Activated T-cell treated with anti-CD3 and anti-CD28 coated beads, Interleukin-2, amount 50 U/mL, for 4 hours (primary cell): ENCODE data around the gene GRB2. TPM values are rescaled to one million over a fixed set of nuclear protein-coding genes. Genes with fewer than 3 reads are reported as not detected.

Experiments
- ATAC-seq, 2 donors: fragments of 200-7000 bp; cut with Tn5 transposase; one replicate each; pipeline ENCODE4 v1.10.0; 2021
- DNase-seq: peaks from one replicate; pipeline ENCODE4 v3.0.0-alpha.2; 2020
- H3K27me3 Mint-ChIP-seq: one replicate; pipeline ENCODE4 v1.8.0; 2021; ENCODE audit warnings: low read depth, mixed read lengths
- H3K36me3 Mint-ChIP-seq: one replicate; pipeline ENCODE4 v1.8.0; 2022; ENCODE audit warnings: mixed read lengths; ENCODE audit not compliant: insufficient read depth
- H3K4me1 Mint-ChIP-seq: one replicate; pipeline ENCODE4 v1.8.0; 2021; ENCODE audit warnings: low read depth, mixed read lengths
- H3K4me3 Mint-ChIP-seq: one replicate; pipeline ENCODE4 v1.8.0; 2021; ENCODE audit warnings: mild to moderate bottlenecking, moderate library complexity, mixed read lengths
- H3K9me3 Mint-ChIP-seq: one replicate; pipeline ENCODE4 v1.8.0; 2021; ENCODE audit warnings: mixed read lengths
- total RNA-seq, 3 donors: library from RNA; stranded (reverse); gene quantifications; one replicate each; pipeline ENCODE4 v1.2.1, GENCODE V29; 2021

The GRB2 gene
- total RNA-seq, 3 donors from 2014 or later: 186 to 210 (median 207) TPM

DNA sequence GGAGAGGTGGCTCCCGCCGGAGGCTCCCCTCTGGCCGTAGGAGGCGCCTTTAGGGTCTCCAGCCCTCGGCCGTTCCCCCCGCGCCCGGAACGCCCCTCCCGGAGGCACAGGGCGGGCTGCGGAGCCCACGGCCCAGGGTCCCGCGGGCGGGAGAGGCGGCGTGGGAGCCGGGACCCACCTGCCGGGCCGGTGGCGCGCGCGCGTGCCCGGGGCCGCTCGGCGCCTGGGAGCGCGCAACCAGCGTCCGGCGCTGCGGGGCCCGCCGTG is 134.6 kb downstream of the GRB2 start, which contains the start of gene MIF4GD:
Gene MIF4GD (minus strand): TSS at position 266 of the 267 bp plus-strand sequence. CDS start 1,036 bp downstream, outside the sequence.
- H3K36me3 Mint-ChIP-seq: peaks cover 19% of the 10 kb centered on the region
- no peaks in the 10 kb centered on the region for H3K9me3 Mint-ChIP-seq
- H3K4me3 Mint-ChIP-seq: peak within 1 kb of the TSS; percentile 88
- no peaks in the 10 kb centered on the region for H3K27me3 Mint-ChIP-seq
- ATAC-seq (peak in 1 of 2 donors; percentile 24), DNase-seq (no peak)
- H3K4me1 Mint-ChIP-seq: peaks cover 33% of the 10 kb centered on the region

DNA sequence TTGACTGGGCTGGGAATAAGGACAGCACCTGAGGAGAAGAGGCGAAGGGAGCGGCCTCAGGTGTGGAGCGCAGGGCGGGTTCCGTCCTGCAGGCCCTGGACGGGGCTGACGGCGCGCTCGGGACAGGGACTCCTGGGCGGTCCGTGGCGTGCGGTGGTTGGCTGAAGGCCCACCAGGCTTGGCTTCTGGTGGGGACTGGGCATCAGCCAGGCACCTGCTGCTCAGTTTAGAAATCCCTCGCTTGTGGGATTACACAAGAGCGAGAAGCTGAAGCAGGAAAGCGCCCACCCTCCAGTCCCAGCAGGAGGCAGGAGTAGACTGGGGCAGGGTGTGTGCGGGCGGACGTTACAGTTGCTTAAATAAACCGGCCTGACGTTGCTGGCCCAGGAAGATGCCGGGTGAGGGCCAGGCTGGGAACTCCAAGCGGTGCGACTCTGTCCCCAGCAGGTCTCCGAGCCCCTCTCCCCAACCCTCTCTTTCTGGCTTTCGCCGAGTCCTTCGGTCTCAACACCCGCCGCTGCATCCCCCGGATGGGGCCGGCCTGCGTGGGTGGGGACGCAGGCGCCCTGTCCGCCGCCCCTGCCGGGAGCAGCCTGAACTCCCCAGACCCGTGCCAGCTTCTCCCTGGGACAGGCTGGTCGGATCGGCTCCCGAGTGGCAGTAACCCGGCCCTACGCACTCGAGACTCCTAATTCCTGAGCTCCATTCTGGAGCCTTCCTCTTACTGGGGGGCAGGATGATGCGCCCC is 135.1 kb downstream of the GRB2 start:
- peaks cover 33% of the 10 kb centered on the region for H3K4me1 Mint-ChIP-seq
- peak; percentile 30 for DNase-seq
- peak; percentile 28 to 44 for ATAC-seq
- no peaks in the 10 kb centered on the region for H3K27me3 Mint-ChIP-seq
- H3K36me3 Mint-ChIP-seq: peaks cover 17% of the 10 kb centered on the region
- H3K9me3 Mint-ChIP-seq: no peaks in the 10 kb centered on the region
- H3K4me3 Mint-ChIP-seq: peak overlapping the region; percentile 85

DNA sequence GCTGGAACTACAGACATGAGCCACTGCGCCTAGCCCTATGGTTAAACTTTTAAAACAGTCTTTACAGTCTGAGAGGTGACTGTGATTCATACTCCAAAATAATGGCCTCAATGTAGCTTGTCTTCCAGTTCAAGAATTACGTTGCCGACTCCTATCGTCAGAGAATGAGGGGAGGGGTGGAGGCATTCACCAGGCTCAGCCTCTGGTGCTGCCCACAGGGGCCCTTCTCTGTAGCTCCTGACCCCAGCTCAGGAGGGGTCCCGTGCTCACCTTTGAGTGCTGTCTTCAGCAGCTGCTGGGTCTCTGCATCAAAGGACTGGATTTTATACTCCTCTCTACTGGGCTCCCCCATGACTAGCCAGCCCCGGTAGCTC is 135.6 kb downstream of the GRB2 start:
- Mint-ChIP-seq H3K27me3 (no peaks in the 10 kb centered on the region), H3K36me3 (peaks cover 14% of the 10 kb centered on the region), H3K4me1 (peaks cover 31% of the 10 kb centered on the region), H3K4me3 (peak overlapping the region; percentile 85), H3K9me3 (no peaks in the 10 kb centered on the region)
- DNase-seq: no peak
- ATAC-seq: no peak

Other genes starting within 250 kb of the GRB2 start
- 100 to 1,000 TPM; 594 to 609 (median 599) TPM for gene SUMO2, start 222.7 kb downstream of the GRB2 start, total RNA-seq
- gene NUP85, start 200.0 kb downstream of the GRB2 start, total RNA-seq: 100 to 1,000 TPM; 115 to 137 (median 125) TPM
- gene GGA3, start 144.1 kb downstream of the GRB2 start, total RNA-seq: 10 to 100 TPM; 64.2 to 80.5 (median 71.2) TPM
- gene MRPS7, start 143.8 kb downstream of the GRB2 start, total RNA-seq: 100 to 1,000 TPM; 131 to 167 (median 160) TPM
- 10 to 100 TPM; 35.4 to 39.8 (median 38.4) TPM for gene MIF4GD, start 134.4 kb downstream of the GRB2 start, total RNA-seq
- gene SLC25A19, start 116.2 kb downstream of the GRB2 start, total RNA-seq: 100 to 1,000 TPM; 111 to 140 (median 134) TPM
- 10 to 100 TPM; 44.0 to 49.6 (median 46.6) TPM for gene TMEM94, start 51.0 kb upstream of the GRB2 start, total RNA-seq
- 1 to 10 TPM; 4.3 to 6.0 (median 5.9) TPM for gene CASKIN2, start 109.9 kb upstream of the GRB2 start, total RNA-seq
- gene TSEN54, start 110.8 kb upstream of the GRB2 start, total RNA-seq: 10 to 100 TPM; 64.1 to 76.2 (median 71.5) TPM
- 10 to 100 TPM in 2 of 3 donors, 1 to 10 TPM in 1; 9.5 to 14.1 (median 10.2) TPM for gene LLGL2, start 120.0 kb upstream of the GRB2 start, total RNA-seq
- 10 to 100 TPM in 2 of 3 donors, 1 to 10 TPM in 1; 9.3 to 29.6 (median 14.0) TPM for gene MYO15B, start 182.1 kb upstream of the GRB2 start, total RNA-seq
- gene SMIM5, start 227.8 kb upstream of the GRB2 start, total RNA-seq: under 1 TPM in 1 of 3 donors, not detected in 2; 0.24 TPM